Progenitor cell of endocrine pancreas (in vitro differentiated cells): Measurements from ENCODE around the gene USP22. TPM values are rescaled to one million over a fixed set of nuclear protein-coding genes. Genes with fewer than 3 reads are reported as not detected.
"Not testable (repeated sequence)": the region's sequence is repeated elsewhere in the genome, so short reads cannot be mapped to it uniquely, and the experiment has no call there.

Experiments
- DNase-seq: peaks from one replicate; pipeline ENCODE4 v3.0.0; 2021; ENCODE audit warnings: low spot score; ENCODE audit not compliant: unreplicated experiment
- H3K27ac Mint-ChIP-seq: 2 replicates; pipeline ENCODE4 v1.8.0; 2021; ENCODE audit warnings: mild to moderate bottlenecking, moderate library complexity, mixed read lengths
- H3K27me3 Mint-ChIP-seq: 2 replicates; pipeline ENCODE4 v1.8.0; 2021; ENCODE audit warnings: mixed read lengths
- H3K36me3 Mint-ChIP-seq: 2 replicates; pipeline ENCODE4 v1.8.0; 2022; ENCODE audit warnings: mixed read lengths; ENCODE audit not compliant: insufficient read depth
- H3K4me1 Mint-ChIP-seq: 2 replicates; pipeline ENCODE4 v1.8.0; 2021; ENCODE audit warnings: low read depth, mixed read lengths
- H3K4me3 Mint-ChIP-seq: 2 replicates; pipeline ENCODE4 v1.8.0; 2021; ENCODE audit warnings: low read depth, mild to moderate bottlenecking, moderate library complexity, mixed read lengths
- H3K9me3 Mint-ChIP-seq: 2 replicates; pipeline ENCODE4 v1.8.0; 2021; ENCODE audit warnings: low read depth, mixed read lengths
- total RNA-seq: library from RNA; stranded (reverse); gene quantifications from 2 replicates; pipeline ENCODE4 v1.2.1, GENCODE V29; 2021
- TF ChIP-seq, protein P1 (sequence below): fragments of 200-600 bp; sonication (generic); IDR thresholded peaks from one replicate; pipeline ENCODE4 v1.5.0; 2021; ENCODE audit warnings: antibody characterized with exemption, mild to moderate bottlenecking; ENCODE audit not compliant: unreplicated experiment

The USP22 gene
- total RNA-seq, 1 donor from 2014 or later, result 368 TPM

DNA sequence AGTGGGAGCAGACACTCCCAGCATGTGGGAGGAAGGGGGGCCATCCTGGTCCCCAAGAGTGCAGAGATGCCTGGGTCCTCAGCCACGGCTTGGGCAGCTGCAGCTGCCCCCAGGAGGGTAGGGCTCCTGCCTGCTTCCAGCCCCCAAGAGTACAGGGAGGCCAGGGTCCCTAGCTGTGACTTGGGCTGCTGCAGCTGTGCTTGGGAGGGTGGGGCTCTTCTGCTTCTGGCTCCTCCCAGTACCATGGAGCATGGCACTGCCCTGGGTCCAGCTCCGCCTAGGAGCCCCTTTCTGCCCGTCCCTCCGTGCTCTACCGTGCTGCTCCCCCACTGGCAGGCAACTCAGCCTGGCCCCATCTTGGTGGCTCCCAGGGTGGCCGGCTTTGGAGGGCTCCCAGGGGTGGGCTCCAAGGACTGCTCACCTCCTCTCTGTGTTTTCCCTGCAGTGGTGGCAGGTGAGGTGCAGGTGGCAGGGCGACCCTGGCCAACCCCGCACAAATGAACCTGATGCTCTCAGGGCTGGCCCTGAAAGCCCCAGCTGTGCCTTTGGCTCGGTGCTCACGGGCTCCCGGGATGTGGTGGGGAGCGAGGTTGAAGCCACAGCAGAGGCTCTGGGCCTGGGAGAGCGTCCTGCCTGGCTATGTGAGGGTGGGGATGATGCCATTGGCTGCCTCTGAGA, 18.5 kb upstream of the USP22 start:
- TF ChIP-seq, protein P1, sequence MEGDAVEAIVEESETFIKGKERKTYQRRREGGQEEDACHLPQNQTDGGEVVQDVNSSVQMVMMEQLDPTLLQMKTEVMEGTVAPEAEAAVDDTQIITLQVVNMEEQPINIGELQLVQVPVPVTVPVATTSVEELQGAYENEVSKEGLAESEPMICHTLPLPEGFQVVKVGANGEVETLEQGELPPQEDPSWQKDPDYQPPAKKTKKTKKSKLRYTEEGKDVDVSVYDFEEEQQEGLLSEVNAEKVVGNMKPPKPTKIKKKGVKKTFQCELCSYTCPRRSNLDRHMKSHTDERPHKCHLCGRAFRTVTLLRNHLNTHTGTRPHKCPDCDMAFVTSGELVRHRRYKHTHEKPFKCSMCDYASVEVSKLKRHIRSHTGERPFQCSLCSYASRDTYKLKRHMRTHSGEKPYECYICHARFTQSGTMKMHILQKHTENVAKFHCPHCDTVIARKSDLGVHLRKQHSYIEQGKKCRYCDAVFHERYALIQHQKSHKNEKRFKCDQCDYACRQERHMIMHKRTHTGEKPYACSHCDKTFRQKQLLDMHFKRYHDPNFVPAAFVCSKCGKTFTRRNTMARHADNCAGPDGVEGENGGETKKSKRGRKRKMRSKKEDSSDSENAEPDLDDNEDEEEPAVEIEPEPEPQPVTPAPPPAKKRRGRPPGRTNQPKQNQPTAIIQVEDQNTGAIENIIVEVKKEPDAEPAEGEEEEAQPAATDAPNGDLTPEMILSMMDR, result no peak
- no peak overlapping the region for H3K27ac Mint-ChIP-seq
- DNase-seq, result no peak
- H3K9me3 Mint-ChIP-seq, result no peaks in the 10 kb centered on the region
- no peaks in the 10 kb centered on the region for H3K27me3 Mint-ChIP-seq
- H3K36me3 Mint-ChIP-seq, result no peaks in the 10 kb centered on the region
- H3K4me1 Mint-ChIP-seq, result no peaks in the 10 kb centered on the region
- no peak overlapping the region for H3K4me3 Mint-ChIP-seq

DNA sequence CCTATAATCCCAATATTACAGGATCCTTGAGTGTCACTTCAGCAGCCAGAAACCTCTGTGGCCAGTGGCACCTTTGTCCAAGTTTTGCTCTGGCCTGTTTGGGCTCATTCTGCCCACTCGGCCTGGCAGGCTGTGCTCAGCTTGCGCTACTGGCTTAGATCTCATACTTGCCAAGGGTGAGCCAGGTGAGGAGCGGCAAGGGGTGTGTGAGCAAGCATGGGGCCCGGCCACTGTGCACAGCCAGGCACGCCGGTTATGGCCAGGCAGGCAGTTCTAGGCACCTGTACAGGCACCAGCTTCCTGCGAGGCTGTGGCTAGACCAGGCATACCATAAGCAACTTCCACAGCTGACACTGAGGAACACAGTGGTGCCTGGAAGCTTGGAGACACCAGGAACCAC, 16.9 kb upstream of the USP22 start:
- TF ChIP-seq, protein P1, result no peak
- Mint-ChIP-seq H3K36me3 (no peaks in the 10 kb centered on the region), H3K4me1 (no peaks in the 10 kb centered on the region), H3K9me3 (no peaks in the 10 kb centered on the region), H3K4me3 (no peak overlapping the region), H3K27me3 (no peaks in the 10 kb centered on the region), H3K27ac (no peak overlapping the region)
- no peak for DNase-seq

DNA sequence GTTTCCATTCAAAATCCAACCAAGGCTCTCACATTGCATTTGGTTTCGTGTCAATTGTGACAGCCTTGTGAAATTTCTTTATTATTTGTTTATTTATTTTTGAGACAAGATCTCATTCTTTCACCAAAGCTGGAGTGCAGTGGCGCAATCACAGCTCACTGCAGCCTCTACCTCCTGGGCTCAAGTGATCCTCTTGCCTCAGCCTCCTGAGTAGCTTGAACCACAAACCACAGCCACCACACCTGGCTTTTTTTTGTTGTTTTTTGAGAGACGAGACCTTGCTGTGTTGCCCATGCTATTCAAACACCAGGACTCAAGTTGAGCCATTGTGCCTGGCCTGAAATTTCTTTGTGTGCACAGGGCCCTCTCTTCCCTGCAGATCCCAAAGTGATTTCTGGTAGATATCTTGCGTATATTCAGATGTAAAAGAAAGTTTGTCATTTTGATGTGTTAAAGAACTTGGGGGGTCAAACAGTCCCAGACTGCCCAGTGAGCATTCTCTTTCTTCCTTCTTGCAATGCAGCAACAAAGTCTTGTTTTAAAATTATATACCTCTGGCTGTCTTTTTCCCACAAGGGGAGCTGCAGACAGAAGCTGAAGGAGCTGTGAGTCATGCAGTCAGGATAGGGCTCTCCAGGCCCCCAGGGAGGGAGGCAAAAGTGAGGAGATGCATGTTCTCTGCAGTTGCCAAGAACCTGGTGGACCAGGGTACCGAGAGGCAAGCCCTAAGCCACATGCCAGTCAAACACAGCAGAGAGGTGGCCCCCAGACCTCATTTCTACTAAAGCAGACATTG, 15.5 kb upstream of the USP22 start:
- no peaks in the 10 kb centered on the region for H3K4me1 Mint-ChIP-seq
- no peak overlapping the region for H3K27ac Mint-ChIP-seq
- H3K27me3 Mint-ChIP-seq, result no peaks in the 10 kb centered on the region
- no peak for DNase-seq
- no peak overlapping the region for H3K4me3 Mint-ChIP-seq
- TF ChIP-seq, protein P1, result no peak
- H3K36me3 Mint-ChIP-seq, result no peaks in the 10 kb centered on the region
- H3K9me3 Mint-ChIP-seq, result no peaks in the 10 kb centered on the region

DNA sequence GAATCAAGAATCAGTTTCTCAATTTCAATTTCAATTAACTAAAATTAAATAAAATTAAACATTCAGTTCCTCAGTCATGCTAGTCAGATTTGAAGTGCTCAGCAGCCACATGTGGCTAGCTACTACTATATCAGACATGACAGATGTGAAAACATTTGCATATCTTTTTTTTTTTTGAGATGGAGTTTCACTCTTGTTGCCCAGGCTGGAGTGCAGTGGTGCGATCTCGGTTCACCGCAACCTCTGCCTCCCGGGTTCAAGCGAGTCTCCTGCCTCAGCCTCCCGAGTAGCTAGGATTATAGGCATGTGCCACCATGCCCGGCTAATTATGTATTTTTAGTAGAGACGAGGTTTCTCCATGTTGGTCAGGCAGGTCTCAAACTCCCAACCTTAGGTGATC, 10.2 kb upstream of the USP22 start:
- not testable (repeated sequence) for H3K36me3 Mint-ChIP-seq, H3K27me3 Mint-ChIP-seq, H3K27ac Mint-ChIP-seq, H3K4me3 Mint-ChIP-seq, DNase-seq, H3K4me1 Mint-ChIP-seq, H3K9me3 Mint-ChIP-seq

DNA sequence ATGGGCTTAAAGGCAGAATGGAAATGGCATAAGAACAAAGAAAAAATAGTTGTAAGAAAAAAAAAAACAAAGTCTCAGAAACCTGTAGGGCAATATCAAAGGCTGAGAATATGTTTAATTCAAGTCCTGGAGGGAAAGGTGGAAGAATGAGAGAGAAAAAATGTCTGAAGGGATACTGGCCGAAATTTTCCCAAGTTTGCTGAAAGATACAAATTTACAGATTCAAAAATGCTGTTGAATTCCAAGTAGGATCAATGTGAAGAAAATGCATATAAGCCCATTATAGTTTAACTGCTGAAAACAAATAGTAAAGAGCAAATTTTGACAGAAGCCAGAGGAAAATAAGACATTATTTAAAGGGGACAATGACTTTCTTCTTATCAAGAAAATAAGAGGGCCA, 6.6 kb upstream of the USP22 start:
- H3K36me3 Mint-ChIP-seq, result no peaks in the 10 kb centered on the region
- H3K9me3 Mint-ChIP-seq, result no peaks in the 10 kb centered on the region
- no peak for DNase-seq

More for the DNA sequence above, 6.6 kb upstream of the USP22 start:
- TF ChIP-seq, protein P1, result no peak
- Mint-ChIP-seq H3K27ac (no peak overlapping the region), H3K4me3 (no peak overlapping the region), H3K27me3 (peaks cover 5% of the 10 kb centered on the region), H3K4me1 (no peaks in the 10 kb centered on the region)
